IMR-90 (cell line): Measurements from ENCODE around the gene SLC9A9. TPM values are rescaled to one million over a fixed set of nuclear protein-coding genes. Genes with fewer than 3 reads are reported as not detected.

ENCODE experiments used
- ATAC-seq: fragments of 200-7000 bp; cut with Tn5 transposase; 2 replicates; pipeline ENCODE4 v1.9.1; 2020; ENCODE audit warnings: low read depth, mild to moderate bottlenecking, moderate library complexity
- BruUV-seq: library from RNA; stranded (reverse); fragments of 400-500 nt; replicated peaks from 2 replicates; lab custom pipeline; 2021; lab: Mats Ljungman, UMichigan
- CTCF ChIA-PET: fragments of 300-600 bp; formaldehyde crosslinking; extraction: SDS; loops from one replicate; lab custom pipeline; 2021; ENCODE audit warnings: antibody characterized with exemption; lab: Yijun Ruan, JAX
- POLR2A ChIA-PET: fragments of 300-600 bp; sonication (Branson Sonifier 250); formaldehyde crosslinking; loops from one replicate; lab custom pipeline; 2022; ENCODE audit warnings: antibody characterized with exemption; ENCODE audit not compliant: unreplicated experiment; lab: Charles Lee
- DNase-seq: peaks from one replicate; pipeline ENCODE4 v3.0.0; 2013
- H2AFZ ChIP-seq: replicated peaks from 2 replicates; pipeline ENCODE3; 2013; ENCODE audit warnings: low read length, mild to moderate bottlenecking; ENCODE audit not compliant: poor library complexity
- H2AK5ac ChIP-seq: 2 replicates; pipeline ENCODE4 v1.6.1; 2013; ENCODE audit warnings: low read depth, low read length, inconsistent platforms
- H2AK9ac ChIP-seq: replicated peaks from 2 replicates; pipeline ENCODE3; 2013; ENCODE audit warnings: mild to moderate bottlenecking, low read depth, low read length, moderate library complexity; ENCODE audit not compliant: poor library complexity
- H2BK120ac ChIP-seq: 2 replicates; pipeline ENCODE4 v1.6.1; 2013; ENCODE audit warnings: low read depth, low read length, inconsistent platforms
- H2BK15ac ChIP-seq: 3 replicates; pipeline ENCODE4 v1.6.1; 2013; ENCODE audit warnings: low read depth, low read length, inconsistent platforms
- H2BK20ac ChIP-seq: 2 replicates; pipeline ENCODE4 v1.6.1; 2013; ENCODE audit warnings: low read depth, mild to moderate bottlenecking, inconsistent platforms, low read length, moderate library complexity
- H2BK5ac ChIP-seq: 2 replicates; pipeline ENCODE4 v1.6.1; 2013; ENCODE audit warnings: mild to moderate bottlenecking, low read depth, low read length, inconsistent platforms; ENCODE audit not compliant: poor library complexity, severe bottlenecking
- H3K14ac ChIP-seq: replicated peaks from 2 replicates; pipeline ENCODE4 v1.6.1; 2013; ENCODE audit warnings: low read depth, low read length, inconsistent platforms
- H3K18ac ChIP-seq: 2 replicates; pipeline ENCODE4 v1.6.1; 2013; ENCODE audit warnings: low read depth, low read length, control low read depth
- H3K23ac ChIP-seq: 2 replicates; pipeline ENCODE4 v1.6.1; 2013; ENCODE audit warnings: low read depth, low read length, inconsistent platforms
- H3K27ac ChIP-seq: 2 replicates; pipeline ENCODE4 v1.5.1; 2013; ENCODE audit warnings: mild to moderate bottlenecking, control low read depth, low read length; ENCODE audit not compliant: insufficient read depth
- H3K27me3 ChIP-seq: 2 replicates; pipeline ENCODE4 v1.6.1; 2013; ENCODE audit warnings: low read length; ENCODE audit not compliant: control insufficient read depth, insufficient read depth
- H3K36me3 ChIP-seq: 2 replicates; pipeline ENCODE4 v1.6.1; 2013; ENCODE audit warnings: low read length, mixed read lengths; ENCODE audit not compliant: control insufficient read depth, insufficient read depth
- H3K4ac ChIP-seq: 2 replicates; pipeline ENCODE4 v1.6.1; 2013; ENCODE audit warnings: low read depth, low read length, inconsistent platforms
- H3K4me1 ChIP-seq: 2 replicates; pipeline ENCODE4 v1.6.1; 2013; ENCODE audit warnings: low read length, mixed read lengths; ENCODE audit not compliant: control insufficient read depth, insufficient read depth
- H3K4me2 ChIP-seq: 2 replicates; pipeline ENCODE4 v1.6.1; 2013; ENCODE audit warnings: low read depth, mild to moderate bottlenecking, control low read depth, low read length, moderate library complexity
- H3K4me3 ChIP-seq: 2 replicates; pipeline ENCODE4 v1.5.1; 2013; ENCODE audit warnings: low read depth, mild to moderate bottlenecking, control low read depth, low read length, moderate library complexity; ENCODE audit not compliant: insufficient read depth
- H3K56ac ChIP-seq: 2 replicates; pipeline ENCODE4 v1.6.1; 2013; ENCODE audit warnings: low read length, inconsistent platforms; ENCODE audit not compliant: insufficient read depth; ENCODE audit errors: extremely low read depth
- H3K79me1 ChIP-seq, 2 experiments: 2 replicates each; pipeline ENCODE4 v1.6.1; 2013; ENCODE audit warnings: low read length in 2 of 2, inconsistent platforms in 1 of 2, low read depth in 1 of 2
- H3K9ac ChIP-seq: 2 replicates; pipeline ENCODE4 v1.6.1; 2013; ENCODE audit warnings: low read depth, low read length, control low read depth
- H3K9me1 ChIP-seq: 2 replicates; pipeline ENCODE4 v1.6.1; 2013; ENCODE audit warnings: low read length, inconsistent platforms; ENCODE audit not compliant: insufficient read depth
- H3K9me3 ChIP-seq: 2 replicates; pipeline ENCODE4 v1.6.1; 2013; ENCODE audit warnings: low read length; ENCODE audit not compliant: control insufficient read depth, insufficient read depth
- H4K20me1 ChIP-seq: 2 replicates; pipeline ENCODE4 v1.6.1; 2013; ENCODE audit warnings: low read length, inconsistent platforms; ENCODE audit not compliant: insufficient read depth
- H4K5ac ChIP-seq: 2 replicates; pipeline ENCODE4 v1.6.1; 2013; ENCODE audit warnings: mild to moderate bottlenecking, low read depth, low read length, control low read depth
- H4K8ac ChIP-seq, 2 experiments: 2 replicates each; pipeline ENCODE4 v1.6.1; 2013; ENCODE audit warnings: low read depth in 2 of 2, low read length in 2 of 2, control low read depth in 1 of 2, inconsistent platforms in 1 of 2
- H4K91ac ChIP-seq: 2 replicates; pipeline ENCODE4 v1.6.1; 2013; ENCODE audit warnings: low read depth, low read length, inconsistent platforms; ENCODE audit not compliant: insufficient read depth
- CEBPB ChIP-seq: IDR thresholded peaks from 2 replicates; pipeline ENCODE4 v1.6.1; 2012; ENCODE audit warnings: low read depth, low read length, improper control_type of control experiment
- CTCF ChIP-seq: conservative IDR thresholded peaks from 2 replicates; pipeline ENCODE4 v1.5.1; 2012; ENCODE audit warnings: mild to moderate bottlenecking, low read depth, low read length, improper control_type of control experiment
- ELK1 ChIP-seq: fragments of 150-350 bp; IDR thresholded peaks from 2 replicates; pipeline ENCODE4 v1.6.1; 2016; ENCODE audit warnings: low read depth, mild to moderate bottlenecking, low read length, moderate library complexity, borderline replicate concordance
- MAFK ChIP-seq: IDR thresholded peaks from 2 replicates; pipeline ENCODE4 v1.6.1; 2012; ENCODE audit warnings: low read depth, low read length, improper control_type of control experiment
- MXI1 ChIP-seq: IDR thresholded peaks from 2 replicates; pipeline ENCODE4 v1.6.1; 2012; ENCODE audit warnings: low read depth, mild to moderate bottlenecking, low read length, moderate library complexity, borderline replicate concordance
- POLR2A ChIP-seq: IDR thresholded peaks from 2 replicates; pipeline ENCODE4 v1.6.1; 2012; ENCODE audit warnings: mild to moderate bottlenecking, low read depth, low read length
- RAD21 ChIP-seq: IDR thresholded peaks from 2 replicates; pipeline ENCODE4 v1.6.1; 2012; ENCODE audit warnings: low read length, improper control_type of control experiment
- RFX5 ChIP-seq: IDR thresholded peaks from 2 replicates; pipeline ENCODE4 v1.8.0; 2012; ENCODE audit warnings: low read depth, mild to moderate bottlenecking, low read length, moderate library complexity
- WGBS, 2 experiments: methylation state at CpG; one replicate each; pipeline versions ENCODE4 v1.1.5 to v1.1.7; 2013; ENCODE audit warnings: missing lambda C conversion rate in 2 of 2; ENCODE audit not compliant: insufficient read length in 1 of 2; ENCODE audit errors: extremely low coverage in 2 of 2; 5-methylcytosine and 5-hydroxymethylcytosine counted together
- dilution Hi-C: fragments of 300-500 bp; cut with HindIII; formaldehyde crosslinking; loops from one replicate; pipeline ENCODE4 v1.14.3; 2018; ENCODE audit warnings: low sequenced_read_pairs; ENCODE audit not compliant: unreplicated experiment
- in situ Hi-C: fragments of 300-500 bp; cut with MboI; formaldehyde crosslinking; loops from 3 replicates; pipeline ENCODE4 v1.14.3; 2019; ENCODE audit warnings: low sequenced_read_pairs, inconsistent platforms, mixed read lengths
- intact Hi-C: fragments of 100-400 bp; cut with micrococcal nuclease; formaldehyde crosslinking; loops from 2 replicates; pipeline ENCODE4 v1.10.0; 2022
- polyA plus RNA-seq, 3 experiments: library from polyadenylated mRNA; depleted of rRNA; stranded (reverse); fragments of >200 nt; gene quantifications; 2 replicates each; pipeline ENCODE4 v1.2.3, GENCODE V29; 2012; ENCODE audit warnings: low replicate concordance in 1 of 3
- total RNA-seq: library from RNA; depleted of rRNA; stranded (reverse); fragments of >200 nt; gene quantifications from 2 replicates; pipeline ENCODE4 v1.2.3, GENCODE V29; 2012

SLC9A9 gene
- total and polyA plus RNA-seq, 2 of the 4 experiments (the other 2 are of a cell fraction) = 1.4 to 2.3 TPM

- in situ Hi-C loops = no loop called here
Measured at GRCh38 chr3:143283432-143284128, 564.7 kb downstream of the SLC9A9 start.

More at GRCh38 chr3:143283432-143284128, 564.7 kb downstream of the SLC9A9 start:
- Histone ChIP-seq H2AK5ac (no peak overlapping the region), H3K36me3 (no peaks in the 10 kb centered on the region), H2BK5ac (no peak overlapping the region), H2AK9ac (no peak overlapping the region), H3K4me3 (no peak overlapping the region), H4K20me1 (no peaks in the 10 kb centered on the region), H3K4me1 (no peaks in the 10 kb centered on the region), H3K9me3 (no peaks in the 10 kb centered on the region), H3K23ac (no peak overlapping the region), H2BK20ac (no peak overlapping the region), H4K8ac (no peak overlapping the region), H3K14ac (no peak overlapping the region), H3K27me3 (peaks cover 3% of the 10 kb centered on the region; the same call in 1 of the 2 replicates), H2BK120ac (no peak overlapping the region), H2BK15ac (no peak overlapping the region), H3K9ac (no peak overlapping the region), H3K4ac (no peak overlapping the region), H3K9me1 (no peaks in the 10 kb centered on the region), H2AFZ (no peak overlapping the region), H3K56ac (no peak overlapping the region), H3K4me2 (no peak overlapping the region), H3K79me1 (no peaks in the 10 kb centered on the region), H4K91ac (no peak overlapping the region), H3K18ac (no peak overlapping the region), H3K27ac (no peak overlapping the region), H4K5ac (no peak overlapping the region)
- no CpG with 5 or more reads among the region's 4 CpGs for WGBS, 2 experiments
- BruUV-seq = no TSS peak
- TF ChIP-seq CEBPB (no peak), MAFK (no peak), CTCF (no peak), RFX5 (no peak), RAD21 (no peak), ELK1 (no peak), MXI1 (no peak), POLR2A (no peak)
- POLR2A ChIA-PET = no interaction called here
- DNase-seq (no peak), ATAC-seq (no peak)
- dilution Hi-C loops = no loop called here
- CTCF ChIA-PET = no interaction called here
- intact Hi-C loops = no loop called here
